Activated B cell treated with CpG ODN at 0.5 μM for 24 hours (primary cell): ENCODE measurements around the gene MTX1. TPM values are rescaled to one million over a fixed set of nuclear protein-coding genes. Genes with fewer than 3 reads are reported as not detected.

Experiments
- ATAC-seq: fragments of 200-7000 bp; cut with Tn5 transposase; one replicate; pipeline ENCODE4 v1.10.0; 2021; ENCODE audit warnings: low read depth, mild to moderate bottlenecking, moderate library complexity
- CTCF ChIA-PET: fragments of 350-600 bp; sonication (Branson Sonifier 250); formaldehyde crosslinking; loops from one replicate; lab custom pipeline; 2021; ENCODE audit warnings: antibody characterized with exemption; lab: Charles Lee
- POLR2A ChIA-PET: fragments of 350-600 bp; sonication (Branson Sonifier 250); formaldehyde crosslinking; loops from one replicate; lab custom pipeline; 2021; ENCODE audit warnings: antibody characterized with exemption; lab: Charles Lee
- DNase-seq: peaks from one replicate; pipeline ENCODE4 v3.0.0; 2022
- H3K27ac Mint-ChIP-seq: one replicate; pipeline ENCODE4 v1.8.0; 2020; ENCODE audit warnings: mixed read lengths
- H3K27me3 Mint-ChIP-seq: one replicate; pipeline ENCODE4 v1.8.0; 2021; ENCODE audit warnings: mixed read lengths
- H3K36me3 Mint-ChIP-seq: one replicate; pipeline ENCODE4 v1.8.0; 2021; ENCODE audit warnings: low read depth, mixed read lengths
- H3K4me1 Mint-ChIP-seq: one replicate; pipeline ENCODE4 v1.8.0; 2021; ENCODE audit warnings: mixed read lengths
- H3K4me3 Mint-ChIP-seq: one replicate; pipeline ENCODE4 v1.8.0; 2020; ENCODE audit warnings: mild to moderate bottlenecking, mixed read lengths
- H3K9me3 Mint-ChIP-seq: one replicate; pipeline ENCODE4 v1.8.0; 2020; ENCODE audit warnings: mixed read lengths
- intact Hi-C: fragments of 100-400 bp; cut with micrococcal nuclease; formaldehyde crosslinking; loops from one replicate; pipeline ENCODE4 v1.15.1; 2024
- total RNA-seq: library from RNA; stranded (reverse); gene quantifications from 2 replicates; pipeline ENCODE4 v1.2.3, GENCODE V29; 2022
- TF ChIP-seq, protein P1 (sequence below): fragments of 200-600 bp; IDR thresholded peaks from one replicate; pipeline ENCODE4 v1.8.0; 2022; ENCODE audit warnings: antibody characterized with exemption, mild to moderate bottlenecking

The MTX1 gene
- total RNA-seq, 1 donor from 2014 or later: 36.7 TPM

GRCh38 chr1:155253797-155254196 lies 45.3 kb downstream of the MTX1 start:
- no peak for ATAC-seq
- Mint-ChIP-seq H3K27ac (no peak overlapping the region), H3K9me3 (no peaks in the 10 kb centered on the region), H3K27me3 (no peaks in the 10 kb centered on the region), H3K4me3 (peak overlapping the region; percentile 84), H3K36me3 (peaks cover 29% of the 10 kb centered on the region), H3K4me1 (peaks cover 34% of the 10 kb centered on the region)
- ChIA-PET CTCF (no interaction called here), POLR2A (interaction anchor here (5.4 kb wide), 1 partner anchor 8 kb away, joined by 30 read pairs; the partner anchor contains the start of gene SCAMP3)
- TF ChIP-seq, protein P1, sequence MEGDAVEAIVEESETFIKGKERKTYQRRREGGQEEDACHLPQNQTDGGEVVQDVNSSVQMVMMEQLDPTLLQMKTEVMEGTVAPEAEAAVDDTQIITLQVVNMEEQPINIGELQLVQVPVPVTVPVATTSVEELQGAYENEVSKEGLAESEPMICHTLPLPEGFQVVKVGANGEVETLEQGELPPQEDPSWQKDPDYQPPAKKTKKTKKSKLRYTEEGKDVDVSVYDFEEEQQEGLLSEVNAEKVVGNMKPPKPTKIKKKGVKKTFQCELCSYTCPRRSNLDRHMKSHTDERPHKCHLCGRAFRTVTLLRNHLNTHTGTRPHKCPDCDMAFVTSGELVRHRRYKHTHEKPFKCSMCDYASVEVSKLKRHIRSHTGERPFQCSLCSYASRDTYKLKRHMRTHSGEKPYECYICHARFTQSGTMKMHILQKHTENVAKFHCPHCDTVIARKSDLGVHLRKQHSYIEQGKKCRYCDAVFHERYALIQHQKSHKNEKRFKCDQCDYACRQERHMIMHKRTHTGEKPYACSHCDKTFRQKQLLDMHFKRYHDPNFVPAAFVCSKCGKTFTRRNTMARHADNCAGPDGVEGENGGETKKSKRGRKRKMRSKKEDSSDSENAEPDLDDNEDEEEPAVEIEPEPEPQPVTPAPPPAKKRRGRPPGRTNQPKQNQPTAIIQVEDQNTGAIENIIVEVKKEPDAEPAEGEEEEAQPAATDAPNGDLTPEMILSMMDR: no peak
- DNase-seq: no peak
- intact Hi-C loops: loop anchor here (1.0 to 10.0 kb wide), 3 partner anchors 9 to 801 kb away; partner anchors contain the start of genes CLK2, LAMTOR2, SCAMP3 and UBQLN4

GRCh38 chr1:155254228-155254713 lies 45.8 kb downstream of the MTX1 start:
- intact Hi-C loops: loop anchor here (1.0 to 10.0 kb wide), 3 partner anchors 8 to 801 kb away; partner anchors contain the start of genes CLK2, LAMTOR2, SCAMP3 and UBQLN4
- POLR2A ChIA-PET: interaction anchor here (1.1 kb wide), 1 partner anchor 69 kb away, joined by 3 read pairs; no protein-coding TSS in a partner anchor
- no peak for ATAC-seq

DNA sequence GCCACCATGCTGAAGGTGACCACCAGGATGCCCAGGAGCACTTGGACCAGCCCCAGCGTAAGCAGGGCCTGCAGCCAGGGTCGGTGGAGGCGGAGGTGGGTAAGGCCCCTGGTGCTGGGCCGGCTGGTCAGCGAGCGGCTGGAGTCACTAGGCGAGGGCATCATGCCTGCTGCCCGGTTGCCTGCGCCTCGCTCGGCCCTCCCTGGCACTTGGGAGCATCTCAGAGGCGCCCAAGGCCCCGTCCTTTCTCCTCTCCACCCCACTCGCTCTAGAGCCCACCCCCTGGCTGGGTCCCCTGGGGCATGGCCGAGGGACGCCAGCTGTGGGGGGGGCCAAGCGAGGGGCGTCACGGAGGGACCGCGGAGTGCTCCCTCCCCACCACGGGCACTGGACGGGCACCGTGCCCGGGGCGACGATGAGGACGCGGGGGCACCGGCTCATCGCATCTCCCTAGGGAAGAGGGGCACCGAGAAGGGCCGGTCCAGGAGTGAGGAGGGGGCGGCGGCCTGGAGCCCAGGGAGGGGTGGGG lies 46.3 kb downstream of the MTX1 start:
- intact Hi-C loops: loop anchor here (1.0 to 10.0 kb wide), 5 partner anchors 8 to 800 kb away; partner anchors contain the start of genes CLK2, LAMTOR2, SCAMP3 and UBQLN4
- CTCF ChIA-PET: interaction anchor here (1.4 to 2.0 kb wide), 3 partner anchors 30 to 69 kb away, joined by 3 to 6 read pairs (median 4); no protein-coding TSS in a partner anchor
- H3K4me3 Mint-ChIP-seq: peak overlapping the region; percentile 84
- no peak for DNase-seq
- H3K36me3 Mint-ChIP-seq: peaks cover 34% of the 10 kb centered on the region
- peaks cover 34% of the 10 kb centered on the region for H3K4me1 Mint-ChIP-seq
- H3K27ac Mint-ChIP-seq: no peak overlapping the region
- POLR2A ChIA-PET: interaction anchor here (0.7 to 2.5 kb wide), 6 partner anchors 10 to 429 kb away, joined by 3 to 8 read pairs (median 4); partner anchors contain the start of genes CLK2 and RUSC1
- no peaks in the 10 kb centered on the region for H3K27me3 Mint-ChIP-seq
- peak; percentile 4 for ATAC-seq
- H3K9me3 Mint-ChIP-seq: no peaks in the 10 kb centered on the region
- TF ChIP-seq, protein P1: no peak

More at GRCh38 chr1:155254228-155254713, 45.8 kb downstream of the MTX1 start:
- Mint-ChIP-seq H3K4me3 (peak overlapping the region; percentile 84), H3K4me1 (peaks cover 34% of the 10 kb centered on the region), H3K27ac (no peak overlapping the region), H3K9me3 (no peaks in the 10 kb centered on the region), H3K36me3 (peaks cover 32% of the 10 kb centered on the region), H3K27me3 (no peaks in the 10 kb centered on the region)
- TF ChIP-seq, protein P1: no peak
- CTCF ChIA-PET: interaction anchor here (1.6 kb wide), 1 partner anchor 30 kb away, joined by 3 read pairs; no protein-coding TSS in a partner anchor
- DNase-seq: no peak

DNA sequence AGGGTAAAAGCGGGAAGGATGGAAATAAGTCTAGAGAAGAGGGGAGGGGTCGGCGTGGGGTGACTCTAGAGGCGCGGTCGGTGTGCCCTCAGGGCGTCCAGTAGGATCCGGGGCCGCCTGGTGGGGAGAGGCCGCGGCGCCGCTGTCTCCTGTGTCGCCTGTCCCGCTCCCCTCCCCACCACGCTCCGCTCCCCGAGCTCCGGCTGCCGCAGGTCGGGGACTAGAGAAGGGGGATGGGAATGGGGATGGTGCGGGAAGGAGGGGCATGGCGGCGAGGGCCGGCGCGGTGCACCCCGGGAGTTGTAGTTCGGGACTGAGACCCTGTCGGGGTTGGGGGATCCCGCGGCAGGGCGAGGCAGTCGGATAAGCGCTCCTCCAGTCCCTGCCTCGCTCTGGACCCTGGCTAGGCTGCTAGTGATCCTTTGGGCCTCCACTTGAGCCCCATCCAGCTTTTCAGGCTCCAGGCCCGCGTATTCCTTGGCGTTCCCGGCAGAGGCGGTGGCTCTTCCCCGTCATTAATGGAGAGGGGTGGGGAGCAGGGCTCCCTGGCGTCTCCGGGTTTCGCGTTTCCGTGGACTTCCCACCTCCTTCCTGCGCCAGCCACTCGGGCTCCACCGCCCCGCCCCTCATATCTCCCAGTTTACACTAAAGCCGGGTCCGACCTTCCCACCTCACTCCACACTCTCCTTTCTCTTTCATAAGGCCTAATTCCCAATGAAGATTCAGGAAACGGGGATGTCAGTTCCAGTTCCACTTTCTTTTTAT lies 46.9 kb downstream of the MTX1 start, which contains the start of gene ENTREP3:
ENTREP3 (minus strand) TSS at position 241 of the 765 bp plus-strand sequence. CDS start 606 bp downstream, outside the sequence.
- CTCF ChIA-PET: interaction anchor here (1.4 to 2.0 kb wide), 3 partner anchors 31 to 68 kb away, joined by 3 to 6 read pairs (median 4); no protein-coding TSS in a partner anchor
- intact Hi-C loops: loop anchor here (1.0 to 10.0 kb wide), 4 partner anchors 11 to 799 kb away; partner anchors contain the start of genes CLK2, LAMTOR2 and UBQLN4
- H3K4me3 Mint-ChIP-seq: peak within 1 kb of the TSS; percentile 84
- H3K36me3 Mint-ChIP-seq: peaks cover 39% of the 10 kb centered on the region
- no peaks in the 10 kb centered on the region for H3K9me3 Mint-ChIP-seq
- POLR2A ChIA-PET: interaction anchor here (0.7 to 2.5 kb wide), 6 partner anchors 10 to 428 kb away, joined by 3 to 8 read pairs (median 4); partner anchors contain the start of genes CLK2 and RUSC1
- H3K27me3 Mint-ChIP-seq: no peaks in the 10 kb centered on the region
- TF ChIP-seq, protein P1: no peak
- H3K27ac Mint-ChIP-seq: peak within 1 kb of the TSS; percentile 53
- DNase-seq (peak; percentile 69), ATAC-seq (peak; percentile 66)
- H3K4me1 Mint-ChIP-seq: peaks cover 37% of the 10 kb centered on the region
